HepG2 (cell line): ENCODE measurements around the gene OR2K2. TPM values are rescaled to one million over a fixed set of nuclear protein-coding genes. Genes with fewer than 3 reads are reported as not detected.

Experiments
- FOXO1 ChIP-seq: sonication (generic); formaldehyde crosslinking; IDR thresholded peaks from 2 replicates; pipeline ENCODE4 v1.4.0; 2020; ENCODE audit warnings: missing genetic modification reagents
- GFI1 ChIP-seq: sonication (generic); formaldehyde crosslinking; IDR thresholded peaks from 2 replicates; pipeline ENCODE4 v1.5.0; 2020; ENCODE audit warnings: missing genetic modification reagents, mild to moderate bottlenecking, borderline replicate concordance
- HMG20A ChIP-seq: IDR thresholded peaks from 2 replicates; pipeline ENCODE4 v1.6.1; 2016; ENCODE audit warnings: borderline replicate concordance
- HNF4G ChIP-seq, 2 experiments: sonication (generic) in 1 of 2; formaldehyde crosslinking in 1 of 2; IDR thresholded peaks; 2 replicates each; pipeline versions ENCODE4 v1.4.0 to v1.6.1; 2011 to 2020; ENCODE audit warnings: borderline replicate concordance in 2 of 2, low read depth in 2 of 2, mild to moderate bottlenecking in 2 of 2, low read length in 1 of 2, missing genetic modification reagents in 1 of 2, moderate library complexity in 1 of 2
- IRF2 ChIP-seq: IDR thresholded peaks from 2 replicates; pipeline ENCODE4 v1.6.1; 2018; ENCODE audit warnings: missing genetic modification reagents, missing compliant biosample characterization
- KDM6A ChIP-seq: IDR thresholded peaks from 2 replicates; pipeline ENCODE4 v1.6.1; 2016; ENCODE audit warnings: low read depth
- MLX ChIP-seq: IDR thresholded peaks from 2 replicates; pipeline ENCODE4 v1.6.1; 2016
- PATZ1 ChIP-seq: sonication (generic); formaldehyde crosslinking; IDR thresholded peaks from 2 replicates; pipeline ENCODE4 v1.4.0; 2020; ENCODE audit warnings: missing genetic modification reagents
- PAXIP1 ChIP-seq: sonication (generic); formaldehyde crosslinking; conservative IDR thresholded peaks from 2 replicates; pipeline ENCODE4 v1.4.0; 2020; ENCODE audit warnings: mild to moderate bottlenecking, missing genetic modification reagents, moderate library complexity
- RXRB ChIP-seq: IDR thresholded peaks from 2 replicates; pipeline ENCODE4 v1.6.1; 2016; ENCODE audit warnings: borderline replicate concordance, missing genetic modification reagents, missing compliant biosample characterization
- ZBTB3 ChIP-seq: sonication (generic); formaldehyde crosslinking; IDR thresholded peaks from 2 replicates; pipeline ENCODE4 v1.4.0; 2020; ENCODE audit warnings: low read depth, mild to moderate bottlenecking, moderate library complexity, missing genetic modification reagents, borderline replicate concordance
- ZNF503 ChIP-seq: sonication (generic); formaldehyde crosslinking; IDR thresholded peaks from 2 replicates; pipeline ENCODE4 v1.4.0; 2020; ENCODE audit warnings: missing genetic modification reagents
- ZNF709 ChIP-seq: sonication (generic); formaldehyde crosslinking; IDR thresholded peaks from 2 replicates; pipeline ENCODE4 v1.5.0; 2020; ENCODE audit warnings: mild to moderate bottlenecking, missing genetic modification reagents
- ZNF770 ChIP-seq: sonication (generic); formaldehyde crosslinking; IDR thresholded peaks from 2 replicates; pipeline ENCODE4 v1.5.0; 2020; ENCODE audit warnings: mild to moderate bottlenecking, missing genetic modification reagents
- ZNF800 ChIP-seq: sonication (generic); formaldehyde crosslinking; IDR thresholded peaks from 2 replicates; pipeline ENCODE4 v1.4.0; 2020; ENCODE audit warnings: missing genetic modification reagents
- polyA plus RNA-seq, 8 experiments: library from polyadenylated mRNA; depleted of rRNA in 3 of 8; stranded (reverse) in 7 of 8; unstranded in 1 of 8; fragments of >200 nt; fragmentation: Illumina TruSeq in 4 of 8; extraction: Trizol in 4 of 8; gene quantifications; 2 replicates each; pipeline versions ENCODE4 v1.2.1 to v1.2.3, GENCODE V29; 2011 to 2016; ENCODE audit warnings: low read depth in 4 of 8, missing spikeins in 1 of 8, mixed read lengths in 1 of 8; ENCODE audit not compliant: insufficient read depth in 1 of 8
- total RNA-seq, 5 experiments: library from RNA; depleted of rRNA; stranded (reverse); fragments of >200 nt; fragmentation: Illumina TruSeq; extraction: Trizol; gene quantifications; 2 replicates each; pipeline ENCODE4 v1.2.3, GENCODE V29; 2016; ENCODE audit warnings: low read depth in 1 of 5

OR2K2 gene
- total and polyA plus RNA-seq, 2 of the 13 experiments (the other 11 are each of a cell fraction or from before 2014, with no cell fraction given), result not detected

GRCh38 chr9:111349766-111350165, 19.7 kb upstream of the OR2K2 start (continued):
- peak; percentile 89 for TF ChIP-seq PAXIP1
- TF ChIP-seq RXRB (CRISPR knock-in tag), result peak; percentile 92
- no peak for TF ChIP-seq ZNF800 (CRISPR knock-in tag)
- peak; percentile 54; the same call in 1 of the 2 replicates for TF ChIP-seq IRF2 (CRISPR knock-in tag)
- TF ChIP-seq ZNF503 (CRISPR knock-in tag), result peak; percentile 98
- TF ChIP-seq ZNF709 (CRISPR knock-in tag), result no peak
- TF ChIP-seq HNF4G (IDR thresholded peaks at IDR 0.05; ENCODE audit: borderline replicate concordance, low read depth, low read length), result peak; percentile 60; the same call in 1 of the 2 replicates
- TF ChIP-seq HNF4G (CRISPR knock-in tag; IDR thresholded peaks at IDR 0.05; ENCODE audit: borderline replicate concordance, low read depth), result no peak
- TF ChIP-seq MLX, result peak; percentile 78
- TF ChIP-seq GFI1 (CRISPR knock-in tag), result peak; percentile 100
- TF ChIP-seq KDM6A, result 0 out of 2 replicates have a peak, but pooled peaks have one; percentile 23
- TF ChIP-seq FOXO1, result peak; percentile 72; the same call in 1 of the 2 replicates
- TF ChIP-seq HMG20A (CRISPR knock-in tag), result peak; percentile 100
- no peak for TF ChIP-seq ZNF770
- peak; percentile 40; the same call in 1 of the 2 replicates for TF ChIP-seq PATZ1
- TF ChIP-seq ZBTB3 (CRISPR knock-in tag), result no peak
